ENCODE results near the gene PCNX3.
"Not testable (repeated sequence)": the region's sequence is repeated elsewhere in the genome, so short reads cannot be mapped to it uniquely, and the experiment has no call there.

The PCNX3 gene

DNA sequence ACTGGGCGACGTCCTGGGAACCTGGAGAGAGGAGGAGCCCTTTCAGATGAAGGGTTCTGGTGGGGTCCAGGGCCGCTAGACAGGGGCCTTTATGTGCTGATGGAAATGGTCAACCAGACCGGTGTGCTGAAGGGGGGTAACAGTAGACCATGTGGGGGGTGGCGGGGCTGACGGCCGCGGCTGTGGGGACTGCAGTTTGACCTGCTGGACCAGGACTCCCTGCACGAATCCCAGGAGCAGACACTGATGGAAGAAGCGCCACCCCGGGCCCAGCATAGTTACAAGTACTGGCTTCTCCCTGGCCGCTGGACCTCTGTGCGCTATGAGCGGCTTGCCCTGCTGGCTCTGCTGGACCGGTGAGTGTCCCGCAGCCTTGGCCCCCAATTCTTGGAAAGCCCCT lies 6.4 kb downstream of the PCNX3 start:
- DNase-seq, result no peak

DNA sequence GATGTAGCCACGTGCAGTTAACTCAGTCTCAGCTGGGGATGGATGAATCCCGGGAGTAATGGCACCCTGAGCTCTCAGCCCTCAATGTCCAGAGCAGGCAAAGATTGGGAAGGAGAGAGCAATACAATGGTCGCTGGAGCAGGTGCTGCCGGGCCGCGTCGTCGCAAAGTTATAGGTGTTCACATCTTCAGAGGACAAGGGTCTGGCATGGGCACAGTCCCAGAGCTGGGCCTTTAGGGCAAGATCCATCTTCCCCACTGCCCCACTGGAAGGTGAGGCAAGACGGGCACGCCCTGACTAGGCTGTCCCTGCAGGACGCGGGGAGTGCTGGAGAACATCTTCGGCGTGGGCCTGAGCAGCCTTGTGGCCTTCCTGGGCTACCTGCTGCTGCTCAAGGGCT lies 7.6 kb downstream of the PCNX3 start:
- no peak for DNase-seq

DNA sequence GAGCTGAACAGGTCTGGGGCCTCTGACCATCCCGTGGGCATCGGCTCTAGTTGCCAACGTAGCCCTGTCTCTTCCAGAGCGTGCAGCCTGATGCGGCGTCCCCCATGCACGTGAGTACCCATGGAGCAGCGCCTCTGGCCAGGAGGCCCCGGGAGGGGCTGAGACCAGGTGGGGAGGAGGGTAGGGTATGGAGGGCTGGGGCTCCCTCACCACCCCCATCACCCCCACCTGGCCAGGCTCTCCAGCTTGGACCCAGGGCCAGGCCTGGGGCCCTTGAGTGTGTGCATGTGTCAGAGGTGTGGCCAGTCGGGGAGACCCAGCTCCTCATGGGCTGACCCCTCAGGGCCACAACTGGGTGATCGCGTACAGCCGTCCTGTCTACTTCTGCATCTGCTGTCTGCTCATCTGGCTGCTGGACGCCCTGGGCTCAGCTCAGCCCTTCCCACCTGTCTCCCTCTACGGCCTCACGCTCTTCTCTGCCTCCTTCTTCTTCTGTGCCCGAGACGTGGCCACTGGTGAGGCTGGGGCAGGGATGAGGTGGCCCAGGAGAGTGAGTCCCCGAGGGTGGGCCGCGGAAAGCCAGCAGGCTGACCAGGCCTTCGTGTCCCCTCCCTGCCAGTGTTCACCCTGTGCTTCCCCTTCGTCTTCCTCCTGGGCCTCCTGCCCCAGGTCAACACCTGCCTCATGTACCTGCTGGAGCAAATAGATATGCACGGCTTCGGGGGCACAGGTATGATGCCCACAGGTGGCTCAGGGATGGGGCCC lies 8.5 kb downstream of the PCNX3 start:
- no peak for DNase-seq

DNA sequence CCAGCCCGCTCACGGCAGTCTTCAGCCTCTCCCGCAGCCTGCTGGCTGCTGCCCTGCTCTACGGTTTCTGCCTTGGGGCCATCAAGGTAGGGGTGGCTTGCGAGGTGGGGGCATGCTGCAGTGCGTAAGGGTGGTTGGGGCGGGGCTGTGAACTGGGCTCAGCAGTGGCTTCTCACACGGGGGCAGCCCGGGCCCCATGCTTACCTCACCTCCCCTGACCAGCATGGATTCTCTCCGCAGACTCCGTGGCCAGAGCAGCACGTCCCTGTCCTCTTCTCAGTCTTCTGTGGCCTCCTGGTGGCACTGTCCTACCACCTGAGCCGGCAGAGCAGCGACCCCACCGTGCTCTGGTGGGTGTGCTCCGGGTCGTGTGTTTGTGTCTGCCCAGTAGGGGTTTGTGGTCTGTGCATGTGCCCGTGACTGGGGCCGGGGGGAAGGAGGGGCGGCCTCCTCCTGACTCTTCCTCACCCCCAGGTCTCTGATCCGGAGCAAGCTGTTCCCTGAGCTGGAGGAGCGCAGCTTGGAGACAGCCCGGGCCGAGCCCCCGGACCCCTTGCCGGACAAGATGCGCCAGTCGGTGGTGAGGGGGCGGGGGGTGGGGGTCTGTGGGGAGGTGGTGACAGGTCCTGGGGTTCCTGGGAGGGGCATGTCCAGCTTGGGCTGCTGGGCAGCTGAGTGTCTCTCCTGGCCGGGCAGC lies 9.5 kb downstream of the PCNX3 start:
- DNase-seq, result no peak

DNA sequence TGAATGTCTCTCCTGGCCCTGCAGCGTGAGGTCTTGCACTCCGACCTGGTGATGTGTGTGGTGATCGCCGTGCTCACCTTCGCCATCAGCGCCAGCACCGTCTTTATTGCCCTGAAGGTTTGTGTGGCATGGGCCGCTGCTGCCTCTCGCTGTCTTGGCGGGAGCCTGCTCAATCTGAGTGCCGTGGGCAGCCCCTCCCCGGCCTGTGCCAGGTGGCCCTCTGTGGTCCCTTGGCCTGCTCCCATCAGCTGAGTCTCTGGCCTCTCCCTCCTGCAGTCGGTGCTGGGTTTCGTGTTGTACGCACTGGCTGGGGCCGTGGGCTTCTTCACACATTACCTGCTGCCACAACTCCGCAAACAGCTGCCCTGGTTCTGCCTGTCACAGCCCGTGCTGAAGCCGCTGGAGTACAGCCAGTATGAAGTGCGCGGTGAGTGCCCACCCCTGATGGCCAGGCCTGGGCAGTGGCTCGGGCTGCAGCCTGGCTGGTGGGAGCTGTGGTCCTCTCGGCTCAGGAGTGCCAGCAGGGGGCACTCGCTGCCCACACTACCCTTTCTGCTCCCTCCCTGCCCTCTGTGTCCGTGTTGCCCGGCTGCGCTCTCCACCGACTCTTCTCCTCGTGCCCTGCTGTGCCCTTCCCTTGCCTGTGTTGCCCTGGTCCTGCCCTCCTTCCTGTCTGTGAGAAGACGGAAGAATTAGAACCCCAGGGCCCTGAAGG lies 10.2 kb downstream of the PCNX3 start:
- DNase-seq, result no peak

DNA sequence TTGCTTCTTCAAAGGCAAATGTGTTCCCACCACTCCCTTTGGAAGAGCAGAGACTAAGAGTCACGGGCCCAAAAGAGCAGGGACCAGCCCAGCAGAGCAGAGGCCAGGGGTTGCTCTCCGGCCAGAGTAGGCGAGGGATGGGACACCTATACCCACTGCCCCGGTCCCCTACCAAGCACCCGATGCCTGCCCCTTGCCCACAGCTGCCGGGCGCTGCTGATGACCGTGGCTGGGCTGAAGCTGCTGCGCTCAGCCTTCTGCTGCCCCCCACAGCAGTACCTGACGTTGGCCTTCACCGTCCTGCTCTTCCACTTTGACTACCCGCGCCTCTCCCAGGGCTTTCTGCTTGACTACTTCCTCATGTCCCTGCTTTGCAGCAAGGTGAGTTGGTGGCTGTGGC lies 11.6 kb downstream of the PCNX3 start:
- no peak for DNase-seq

DNA sequence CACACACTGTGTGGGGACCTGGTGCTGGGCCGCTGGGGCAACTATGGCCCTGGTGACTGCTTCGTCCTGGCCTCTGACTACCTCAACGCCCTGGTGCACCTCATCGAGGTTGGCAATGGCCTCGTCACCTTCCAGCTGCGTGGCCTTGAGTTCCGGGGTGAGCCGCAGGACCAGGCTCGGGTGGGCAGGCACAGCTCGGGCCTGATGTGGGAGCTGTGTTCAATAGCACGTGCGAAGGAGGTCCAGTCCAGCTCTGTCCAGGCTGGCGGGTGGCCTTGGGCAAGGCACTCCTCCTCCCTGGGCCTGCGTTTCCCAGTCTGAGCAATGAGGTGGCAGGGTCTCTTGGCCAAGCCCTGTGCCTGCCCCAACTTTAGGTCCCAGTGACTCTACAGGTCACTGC lies 14.0 kb downstream of the PCNX3 start:
- no peak for DNase-seq

DNA sequence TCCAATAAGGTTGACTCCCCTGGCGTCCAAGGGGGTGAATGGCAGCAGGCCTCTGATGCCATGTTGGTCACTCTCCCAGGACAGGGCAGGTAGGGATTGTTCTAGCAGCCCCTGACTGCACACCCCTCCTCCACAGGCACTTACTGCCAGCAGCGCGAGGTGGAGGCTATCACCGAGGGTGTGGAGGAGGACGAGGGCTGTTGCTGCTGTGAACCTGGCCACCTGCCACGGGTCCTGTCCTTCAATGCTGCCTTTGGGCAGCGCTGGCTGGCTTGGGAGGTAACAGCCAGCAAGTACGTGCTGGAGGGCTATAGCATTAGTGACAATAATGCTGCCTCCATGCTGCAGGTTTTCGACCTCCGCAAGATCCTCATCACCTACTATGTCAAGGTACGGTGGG lies 14.6 kb downstream of the PCNX3 start:
- DNase-seq, result no peak

DNA sequence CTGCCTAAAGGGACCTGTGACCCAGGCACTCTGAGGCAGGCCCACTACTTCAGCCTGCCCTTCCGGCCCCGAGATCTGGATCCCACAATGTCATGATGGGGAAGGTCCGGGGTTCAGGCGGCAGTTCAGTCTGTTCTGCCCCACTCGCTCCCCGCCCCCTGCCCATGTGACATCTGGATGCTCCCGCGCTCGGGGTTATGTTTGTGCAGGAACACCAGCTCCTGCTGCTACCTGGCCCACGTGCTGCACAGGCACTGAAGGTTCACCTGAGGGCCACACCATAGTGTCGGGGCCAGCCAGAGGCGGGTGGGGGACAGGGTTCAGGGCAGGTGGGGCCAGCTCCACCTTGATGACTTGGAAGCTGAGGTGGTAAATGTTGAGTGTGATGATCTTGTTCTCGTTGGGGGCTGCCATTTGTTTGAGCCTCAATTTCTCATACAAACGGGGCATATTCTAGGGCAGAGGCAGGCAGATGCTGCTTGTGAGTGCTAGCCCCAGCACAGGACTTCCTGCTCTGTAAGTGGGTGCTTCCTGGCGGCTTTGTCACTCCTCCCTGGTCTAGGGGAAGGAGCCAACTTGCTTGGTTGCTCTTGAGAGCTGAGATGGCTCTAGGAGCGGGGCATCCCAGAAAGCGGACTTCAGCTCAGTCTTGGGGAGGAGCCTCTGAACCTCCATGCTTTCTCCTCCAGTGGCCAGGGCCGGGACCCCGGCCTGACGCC lies 18.0 kb downstream of the PCNX3 start:
- no peak for DNase-seq

DNA sequence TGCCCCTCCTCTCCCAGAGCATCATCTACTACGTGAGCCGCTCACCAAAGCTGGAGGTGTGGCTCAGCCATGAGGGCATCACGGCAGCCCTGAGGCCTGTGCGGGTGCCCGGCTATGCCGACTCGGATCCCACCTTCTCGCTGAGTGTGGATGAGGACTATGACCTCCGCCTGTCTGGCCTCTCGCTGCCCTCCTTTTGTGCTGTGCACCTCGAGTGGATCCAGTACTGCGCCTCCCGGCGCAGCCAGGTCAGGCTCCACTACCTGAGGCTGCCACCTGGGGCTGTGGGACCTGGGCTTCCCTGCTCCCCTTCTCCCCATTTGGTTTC lies 18.5 kb downstream of the PCNX3 start:
- DNase-seq, result no peak

DNA sequence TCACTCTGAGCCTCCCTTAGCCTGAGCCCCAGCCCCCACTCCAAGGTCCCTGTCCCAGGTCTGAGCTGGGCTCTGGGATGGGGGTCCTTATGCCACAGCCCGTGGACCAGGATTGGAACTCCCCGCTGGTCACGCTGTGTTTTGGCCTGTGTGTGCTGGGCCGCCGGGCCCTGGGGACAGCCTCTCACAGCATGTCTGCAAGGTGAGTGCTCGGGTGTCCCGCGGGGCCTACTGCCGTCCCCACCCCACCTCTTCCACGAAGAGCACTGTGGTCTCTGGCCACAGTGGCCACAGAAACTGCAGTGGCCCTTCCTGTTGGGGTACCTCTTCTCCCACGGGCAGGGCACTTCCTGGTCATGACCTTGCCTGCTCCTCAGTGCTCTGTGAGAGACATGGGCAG lies 18.9 kb downstream of the PCNX3 start:
- no peak for DNase-seq

DNA sequence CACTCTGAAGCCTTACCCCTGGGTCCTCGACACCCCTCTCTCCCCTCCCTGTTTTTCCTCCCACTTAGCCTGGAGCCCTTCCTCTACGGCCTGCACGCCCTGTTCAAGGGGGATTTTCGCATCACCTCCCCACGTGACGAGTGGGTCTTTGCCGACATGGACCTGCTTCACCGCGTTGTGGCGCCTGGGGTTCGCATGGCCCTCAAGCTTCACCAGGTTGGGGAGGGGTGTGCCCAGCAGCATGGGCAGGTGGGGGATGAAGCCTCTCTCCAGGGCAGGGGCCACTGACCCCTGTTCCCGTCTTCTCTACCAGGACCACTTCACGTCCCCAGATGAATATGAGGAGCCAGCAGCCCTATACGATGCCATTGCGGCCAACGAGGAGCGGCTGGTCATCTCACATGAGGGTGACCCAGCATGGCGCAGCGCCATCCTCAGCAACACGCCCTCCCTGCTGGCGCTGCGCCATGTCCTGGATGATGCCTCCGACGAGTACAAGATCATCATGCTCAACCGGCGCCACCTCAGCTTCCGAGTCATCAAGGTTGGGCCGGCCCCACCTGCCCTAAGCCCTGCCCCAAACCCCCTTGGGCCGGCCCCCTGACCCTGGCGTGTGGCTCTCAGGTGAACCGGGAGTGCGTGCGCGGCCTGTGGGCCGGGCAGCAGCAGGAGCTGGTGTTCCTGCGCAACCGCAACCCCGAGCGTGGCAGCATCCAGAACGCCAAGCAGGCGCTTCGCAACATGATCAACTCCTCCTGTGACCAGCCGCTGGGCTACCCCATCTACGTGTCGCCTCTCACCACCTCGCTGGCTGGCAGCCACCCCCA lies 19.5 kb downstream of the PCNX3 start:
- DNase-seq, result no peak

DNA sequence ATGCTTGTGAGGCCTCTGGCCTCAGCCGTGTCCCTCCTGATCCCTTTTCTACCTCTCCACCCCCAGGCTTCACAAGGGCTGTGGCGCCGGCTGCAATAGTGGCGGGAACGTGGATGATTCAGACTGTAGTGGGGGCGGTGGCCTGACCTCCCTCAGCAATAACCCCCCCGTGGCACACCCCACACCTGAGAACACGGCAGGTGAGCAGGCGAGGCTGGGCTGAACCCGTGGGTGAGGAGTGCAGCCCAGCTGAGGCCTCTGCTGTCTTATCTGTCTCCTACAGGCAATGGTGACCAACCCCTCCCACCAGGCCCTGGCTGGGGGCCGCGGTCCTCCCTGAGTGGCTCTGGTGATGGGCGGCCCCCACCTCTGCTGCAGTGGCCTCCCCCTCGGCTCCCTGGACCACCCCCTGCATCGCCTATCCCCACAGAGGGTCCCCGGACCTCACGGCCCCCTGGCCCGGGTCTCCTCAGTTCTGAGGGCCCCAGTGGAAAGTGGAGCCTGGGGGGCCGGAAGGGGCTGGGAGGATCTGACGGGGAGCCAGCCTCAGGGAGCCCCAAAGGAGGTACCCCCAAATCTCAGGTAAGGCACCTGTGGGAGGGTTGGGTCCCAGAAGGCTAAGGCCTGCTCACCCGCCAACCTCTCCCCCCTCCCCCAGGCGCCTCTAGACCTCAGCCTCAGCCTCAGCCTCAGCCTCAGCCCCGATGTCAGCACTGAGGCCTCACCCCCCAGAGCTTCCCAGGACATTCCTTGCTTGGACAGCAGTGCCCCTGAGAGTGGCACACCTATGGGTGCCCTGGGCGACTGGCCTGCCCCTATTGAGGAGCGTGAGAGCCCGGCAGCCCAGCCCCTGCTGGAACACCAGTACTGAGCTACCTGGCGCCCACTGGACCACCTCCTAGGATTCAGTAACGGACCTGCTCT lies 20.8 kb downstream of the PCNX3 start:
- no peak for DNase-seq

DNA sequence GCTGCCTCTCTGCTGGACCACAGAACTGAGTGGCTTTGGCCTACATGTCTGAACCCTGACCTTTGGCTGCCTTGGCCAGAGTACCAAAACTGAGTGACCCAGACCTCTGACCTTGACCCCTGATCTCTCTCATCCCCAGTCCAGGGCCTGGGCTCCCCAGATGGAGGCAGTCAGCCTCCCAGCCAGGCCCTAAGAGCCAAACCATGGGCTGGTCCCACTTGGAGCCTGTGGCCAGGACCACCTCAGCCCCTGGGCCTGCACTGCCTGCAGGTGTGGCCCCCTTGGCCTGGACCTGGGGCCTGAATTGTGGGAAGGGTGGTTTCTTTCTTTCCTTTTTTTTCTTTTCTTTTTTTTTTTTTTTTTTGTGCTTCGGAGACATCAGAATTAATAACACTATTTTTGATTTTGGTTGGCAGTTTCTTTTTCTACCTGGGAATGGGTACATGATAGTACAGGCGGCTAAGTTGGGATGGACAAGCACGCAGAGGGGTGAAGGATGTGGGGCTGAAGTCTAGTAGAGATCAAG lies 21.5 kb downstream of the PCNX3 start:
- DNase-seq, result no peak

DNA sequence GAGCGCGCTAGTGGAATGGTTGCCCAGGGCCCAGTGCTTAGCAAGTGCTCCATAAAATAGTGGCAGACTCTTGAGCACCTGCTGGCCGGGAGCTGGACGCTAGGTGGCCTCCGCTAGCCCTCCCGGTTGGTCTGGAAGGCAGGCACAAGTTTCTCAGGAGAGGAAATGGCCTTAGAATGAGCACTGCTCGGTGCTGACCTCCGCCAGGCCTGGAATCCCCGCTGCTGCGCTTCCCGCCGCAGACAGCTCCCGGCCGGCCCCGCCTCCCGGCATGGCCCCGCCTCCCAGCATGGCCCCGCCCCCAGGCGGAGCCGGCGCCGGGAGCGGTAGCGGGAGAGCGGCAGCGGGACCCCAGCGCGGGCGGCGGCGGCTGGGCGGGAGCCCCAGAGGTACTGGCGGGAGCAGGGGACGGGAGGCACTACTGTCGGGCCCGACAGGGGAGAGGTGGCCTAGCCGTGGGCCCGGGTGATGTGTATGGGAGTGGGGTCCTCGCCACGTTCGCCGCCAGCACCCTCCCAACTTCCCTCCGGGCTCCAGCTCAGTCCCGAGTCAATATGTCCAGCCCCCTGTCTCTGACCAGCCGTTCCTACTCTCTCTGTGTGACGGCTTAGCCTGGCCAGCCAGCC lies 22.3 kb downstream of the PCNX3 start, which contains the start of gene SIPA1:
Gene SIPA1 (plus strand): TSS at position 308 of the 626 bp plus-strand sequence. CDS start 2,821 bp downstream, outside the sequence.
- DNase-seq, result peak; percentile 86

DNA sequence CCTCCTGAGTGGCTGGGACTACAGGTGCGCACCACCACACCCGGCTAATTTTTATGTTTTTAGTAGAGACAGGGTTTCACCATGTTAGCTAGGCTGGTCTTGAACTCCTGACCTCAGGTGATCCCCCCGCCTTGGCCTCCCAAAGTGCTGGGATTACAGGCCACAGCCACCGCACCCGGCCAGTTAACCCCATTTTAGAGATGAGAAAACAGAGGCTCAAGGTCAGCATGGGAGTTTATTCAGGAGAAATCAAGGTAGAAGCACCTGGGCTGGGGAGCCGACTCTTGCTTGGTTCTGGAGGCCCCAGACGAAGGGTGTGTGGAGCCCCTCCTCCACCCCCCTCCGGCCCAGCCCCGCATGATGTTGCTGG lies 23.6 kb downstream of the PCNX3 start:
- not testable (repeated sequence) for DNase-seq

DNA sequence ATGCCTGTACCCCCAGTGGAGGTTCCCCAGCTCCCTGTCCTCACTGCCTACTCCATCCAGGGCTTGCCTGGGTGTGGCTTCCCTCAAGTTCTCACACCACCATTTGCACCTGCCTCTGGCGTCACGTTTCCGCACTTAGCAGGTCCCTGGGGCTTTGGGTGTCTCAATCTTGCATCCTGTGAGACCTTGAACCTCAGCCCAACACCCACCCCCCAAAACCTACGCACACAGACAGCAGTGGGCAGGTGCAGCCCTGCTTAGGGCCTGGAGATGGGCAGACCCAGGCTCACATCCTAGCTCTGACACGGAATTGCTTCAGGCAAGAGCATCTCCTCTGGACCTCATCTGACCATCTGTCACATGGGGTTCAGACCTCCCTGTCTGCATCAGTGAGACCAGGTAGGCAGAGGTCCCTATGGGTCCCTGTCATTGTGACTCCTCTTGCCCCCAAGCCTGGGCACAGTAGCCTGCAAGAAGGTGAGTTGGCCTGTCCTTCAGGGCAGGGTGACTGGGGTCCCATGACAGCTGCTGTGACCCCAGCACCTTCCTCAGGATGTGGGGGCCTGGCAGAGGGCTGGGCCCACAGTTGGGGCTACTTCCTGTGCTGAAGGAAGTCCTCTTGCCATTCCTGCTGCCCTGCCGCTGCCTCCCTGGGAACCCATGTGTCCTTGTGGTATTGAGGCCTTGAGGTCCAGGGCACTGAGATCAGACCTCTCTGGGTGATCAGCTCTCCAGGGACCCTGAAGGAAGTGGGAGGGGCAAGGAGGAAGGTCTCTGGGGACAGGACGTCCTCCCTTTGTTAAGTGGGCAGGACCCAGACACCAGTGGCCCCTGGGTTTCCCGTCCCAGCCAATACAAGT lies 24.3 kb downstream of the PCNX3 start:
- peak; percentile 92 for DNase-seq

DNA sequence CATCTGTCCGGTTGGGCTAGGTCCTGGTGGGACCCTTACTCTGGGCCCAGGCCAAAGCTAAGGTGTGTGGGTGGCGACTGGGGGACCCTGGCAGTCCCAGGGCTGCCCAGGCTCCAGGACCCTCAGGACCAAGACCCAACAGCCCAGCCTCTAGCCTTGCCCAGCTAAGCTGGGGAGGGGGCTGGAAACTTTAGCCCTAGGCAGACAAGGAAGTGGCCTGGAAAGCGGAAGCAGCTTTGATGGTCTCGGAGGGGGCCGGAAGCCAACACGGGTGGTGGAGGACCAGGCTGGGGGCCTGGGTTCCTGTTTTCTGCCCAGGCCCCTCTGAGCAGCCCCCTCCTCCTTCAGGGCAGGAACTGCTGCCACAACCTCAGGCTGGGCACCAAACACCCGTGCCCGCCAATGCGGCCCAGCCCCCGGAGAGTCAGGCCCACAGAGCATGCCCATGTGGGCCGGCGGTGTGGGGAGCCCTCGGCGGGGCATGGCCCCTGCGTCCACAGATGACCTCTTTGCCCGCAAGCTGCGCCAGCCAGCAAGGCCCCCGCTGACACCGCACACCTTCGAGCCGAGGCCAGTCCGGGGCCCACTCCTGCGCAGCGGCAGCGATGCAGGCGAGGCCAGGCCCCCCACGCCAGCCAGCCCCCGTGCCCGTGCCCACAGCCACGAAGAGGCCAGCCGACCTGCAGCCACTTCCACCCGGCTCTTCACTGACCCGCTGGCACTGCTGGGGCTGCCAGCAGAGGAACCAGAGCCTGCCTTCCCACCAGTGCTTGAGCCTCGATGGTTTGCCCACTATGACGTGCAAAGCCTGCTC lies 25.1 kb downstream of the PCNX3 start:
- DNase-seq, result peak; percentile 92
